Tibial artery (tissue), 4 donors: Measurements from ENCODE around the gene CD177.
"Not testable (repeated sequence)": the region's sequence is repeated elsewhere in the genome, so short reads cannot be mapped to it uniquely, and the experiment has no call there.

Source experiments
- DNase-seq, 2 donors: peaks; one replicate each; pipeline ENCODE4 v3.0.0-alpha.2; 2019
- H3K27ac ChIP-seq, 2 donors: fragments of 200-600 bp; sonication (generic) in 1 of 2; 1 replicate in 1 of 2; 2 replicates in 1 of 2; pipeline ENCODE4 v1.5.1; 2018 to 2019; ENCODE audit warnings: mild to moderate bottlenecking in 1 of 2
- H3K27me3 ChIP-seq, 2 donors: fragments of 200-600 bp; sonication (generic) in 1 of 2; one replicate each; pipeline versions ENCODE4 v1.5.1 to v1.6.0; 2016 to 2019
- H3K36me3 ChIP-seq, 3 donors: fragments of 200-600 bp; sonication (generic) in 2 of 3; one replicate each; pipeline ENCODE4 v1.5.1; 2016 to 2019; ENCODE audit warnings: mild to moderate bottlenecking in 2 of 3
- H3K4me1 ChIP-seq, 4 donors: fragments of 200-600 bp; sonication (generic) in 2 of 4; 1 replicate in 3 of 4; 2 replicates in 1 of 4; pipeline ENCODE4 v1.5.1; 2016 to 2019
- H3K4me3 ChIP-seq, 2 donors: fragments of 200-600 bp; sonication (generic) in 1 of 2; 1 replicate in 1 of 2; 2 replicates in 1 of 2; pipeline ENCODE4 v1.5.1; 2018 to 2019; ENCODE audit warnings: mild to moderate bottlenecking in 2 of 2
- H3K9me3 ChIP-seq, 3 donors: fragments of 200-600 bp; sonication (generic) in 1 of 3; one replicate each; pipeline ENCODE4 v1.5.1; 2016 to 2019
- CTCF ChIP-seq, 2 experiments: fragments of 200-600 bp in 1 of 2; fragments of 450-650 bp in 1 of 2; IDR thresholded peaks; one replicate each; pipeline ENCODE4 v1.5.1; 2017 to 2019; ENCODE audit warnings: antibody characterized with exemption in 2 of 2, mild to moderate bottlenecking in 1 of 2, moderate library complexity in 1 of 2
- intact Hi-C: fragments of 100-400 bp; cut with DNase I; formaldehyde crosslinking; loops from one replicate; pipeline ENCODE4 v1.15.0; 2023; ENCODE audit warnings: low total_unique reads

Gene CD177

GRCh38 chr19:43354305-43354627 is 780 bp downstream of the CD177 start:
- H3K9me3 ChIP-seq: no peaks in the 10 kb centered on the region
- peaks cover 0 to 12% of the 10 kb centered on the region in 2 donors for H3K27me3 ChIP-seq
- no peak overlapping the region for H3K4me3 ChIP-seq
- H3K4me1 ChIP-seq: peaks cover 0 to 5% (median 0%) of the 10 kb centered on the region in 4 donors
- intact Hi-C loops: no loop called here
- H3K27ac ChIP-seq: no peak overlapping the region
- no peaks in the 10 kb centered on the region for H3K36me3 ChIP-seq
- TF ChIP-seq CTCF (IDR thresholded peaks at IDR 0.05): no peak
- DNase-seq: no peak

DNA sequence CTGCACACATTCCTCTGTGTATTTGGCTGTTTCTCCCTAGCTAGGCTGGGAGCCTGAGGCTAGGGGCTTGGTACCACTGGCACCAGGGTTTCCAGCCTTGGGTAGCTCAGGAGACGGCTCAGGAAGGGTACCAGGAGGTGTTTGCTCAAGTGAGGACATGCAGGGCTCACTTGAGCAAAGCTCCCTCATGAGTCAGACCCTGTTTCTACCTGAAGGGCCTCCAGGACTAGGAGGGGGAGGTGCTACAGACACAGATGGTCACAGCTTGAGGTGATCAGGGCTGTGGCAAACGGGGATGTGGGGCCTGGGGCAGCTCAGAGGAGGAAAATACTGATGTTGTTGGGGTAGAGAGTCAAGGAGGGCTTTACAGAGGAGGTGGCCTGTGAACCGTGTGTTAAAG is 3.3 kb downstream of the CD177 start:
- intact Hi-C loops, DNase-seq, H3K36me3 ChIP-seq, H3K4me3 ChIP-seq, H3K9me3 ChIP-seq, H3K4me1 ChIP-seq, H3K27ac ChIP-seq: not testable (repeated sequence)
- peaks cover 0 to 12% of the 10 kb centered on the region in 2 donors for H3K27me3 ChIP-seq

DNA sequence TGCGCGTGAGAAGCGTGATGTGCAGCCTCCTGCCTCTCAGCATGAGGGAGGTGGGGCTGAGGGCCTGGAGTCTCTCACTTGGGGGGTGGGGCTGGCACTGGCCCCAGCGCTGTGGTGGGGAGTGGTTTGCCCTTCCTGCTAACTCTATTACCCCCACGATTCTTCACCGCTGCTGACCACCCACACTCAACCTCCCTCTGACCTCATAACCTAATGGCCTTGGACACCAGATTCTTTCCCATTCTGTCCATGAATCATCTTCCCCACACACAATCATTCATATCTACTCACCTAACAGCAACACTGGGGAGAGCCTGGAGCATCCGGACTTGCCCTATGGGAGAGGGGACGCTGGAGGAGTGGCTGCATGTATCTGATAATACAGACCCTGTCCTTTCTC is 8.7 kb downstream of the CD177 start:
- intact Hi-C loops: no loop called here
- no peak for DNase-seq
- Histone ChIP-seq H3K4me1 (no peaks in the 10 kb centered on the region), H3K4me3 (no peak overlapping the region), H3K27ac (no peak overlapping the region), H3K27me3 (no peaks in the 10 kb centered on the region), H3K36me3 (no peaks in the 10 kb centered on the region), H3K9me3 (no peaks in the 10 kb centered on the region)
- no peak for TF ChIP-seq CTCF (IDR thresholded peaks at IDR 0.05)

DNA sequence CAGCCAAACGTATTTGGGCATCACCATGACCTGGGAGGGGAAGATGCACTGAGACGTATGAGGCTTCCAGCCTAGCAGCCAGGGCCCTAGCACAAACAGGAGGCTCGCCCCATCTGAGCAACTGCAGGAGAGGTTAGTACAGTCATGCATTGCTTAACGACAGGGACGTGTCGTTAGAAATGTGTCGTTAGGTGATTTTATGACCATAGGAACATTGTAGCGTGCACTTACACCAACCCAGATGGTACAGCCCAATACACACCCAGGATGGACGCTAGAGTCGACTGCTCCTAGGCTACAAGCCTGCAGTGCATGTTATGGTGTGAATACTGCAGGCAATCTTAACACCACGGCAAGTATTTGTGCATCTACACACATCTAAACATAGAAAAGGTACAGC is 9.3 kb downstream of the CD177 start:
- no peak overlapping the region for H3K27ac ChIP-seq
- no peaks in the 10 kb centered on the region for H3K27me3 ChIP-seq
- no peak for TF ChIP-seq CTCF (IDR thresholded peaks at IDR 0.05)
- intact Hi-C loops: no loop called here
- no peak overlapping the region for H3K4me3 ChIP-seq
- H3K36me3 ChIP-seq: no peaks in the 10 kb centered on the region
- no peaks in the 10 kb centered on the region for H3K9me3 ChIP-seq
- no peak for DNase-seq
- no peaks in the 10 kb centered on the region for H3K4me1 ChIP-seq

DNA sequence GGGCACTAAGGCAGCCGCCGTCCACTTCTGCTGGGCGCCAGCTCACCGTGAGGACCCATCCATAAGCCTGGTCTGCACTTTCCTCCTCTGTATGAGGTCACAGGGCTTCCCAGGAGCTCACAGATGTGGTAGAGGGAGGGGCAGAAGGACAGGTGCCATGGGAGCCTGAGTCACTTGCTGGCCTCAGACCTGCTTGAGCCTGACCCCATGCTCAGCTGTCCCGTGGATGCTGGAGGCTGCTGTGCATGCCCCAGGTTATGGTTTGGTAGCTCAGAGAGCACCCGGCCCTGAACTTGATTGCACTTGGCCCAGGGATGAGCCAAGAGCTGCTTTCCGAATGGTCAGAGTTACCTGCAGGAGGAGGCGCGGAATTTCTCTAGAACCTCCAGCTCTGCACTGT is 12.2 kb downstream of the CD177 start:
- H3K27ac ChIP-seq, H3K9me3 ChIP-seq, intact Hi-C loops, DNase-seq, H3K4me3 ChIP-seq, H3K36me3 ChIP-seq, H3K4me1 ChIP-seq, H3K27me3 ChIP-seq: not testable (repeated sequence)

DNA sequence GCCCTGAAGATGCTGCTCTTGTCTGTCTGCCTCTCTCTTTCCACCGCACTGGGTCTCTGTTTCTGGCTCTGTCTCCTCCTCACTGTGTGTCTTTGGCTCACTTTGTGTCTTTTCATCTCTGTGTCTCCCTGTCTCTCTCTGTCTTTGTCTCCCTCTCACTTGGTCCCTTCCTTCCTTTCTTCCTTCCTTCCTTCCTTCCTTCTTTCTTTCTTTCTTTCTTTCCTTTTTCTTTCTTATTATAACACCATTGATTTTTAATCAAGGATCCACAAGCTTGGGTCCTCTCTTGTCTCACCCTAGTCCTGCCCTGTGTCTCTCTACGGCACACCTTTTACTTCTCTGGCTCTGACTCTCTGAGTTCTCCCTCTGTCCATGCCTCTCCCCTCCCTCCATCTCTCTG is 14.3 kb downstream of the CD177 start:
- no peak for TF ChIP-seq CTCF (IDR thresholded peaks at IDR 0.05)
- Histone ChIP-seq H3K4me1 (no peaks in the 10 kb centered on the region), H3K27me3 (no peaks in the 10 kb centered on the region), H3K27ac (no peak overlapping the region), H3K36me3 (no peaks in the 10 kb centered on the region), H3K9me3 (no peaks in the 10 kb centered on the region), H3K4me3 (no peak overlapping the region)
- DNase-seq: no peak
- intact Hi-C loops: no loop called here

GRCh38 chr19:43368897-43369296 is 15.4 kb downstream of the CD177 start:
- H3K4me1 ChIP-seq, intact Hi-C loops, H3K9me3 ChIP-seq, H3K27me3 ChIP-seq, H3K27ac ChIP-seq, H3K36me3 ChIP-seq, DNase-seq, H3K4me3 ChIP-seq: not testable (repeated sequence)
